ENCODE results near the gene NUP62.
A peak's percentile ranks its signal among the peaks of the same experiment; 100 is the strongest.
"Not testable (repeated sequence)": the region's sequence is repeated elsewhere in the genome, so short reads cannot be mapped to it uniquely, and the experiment has no call there.

The NUP62 gene, protein sequence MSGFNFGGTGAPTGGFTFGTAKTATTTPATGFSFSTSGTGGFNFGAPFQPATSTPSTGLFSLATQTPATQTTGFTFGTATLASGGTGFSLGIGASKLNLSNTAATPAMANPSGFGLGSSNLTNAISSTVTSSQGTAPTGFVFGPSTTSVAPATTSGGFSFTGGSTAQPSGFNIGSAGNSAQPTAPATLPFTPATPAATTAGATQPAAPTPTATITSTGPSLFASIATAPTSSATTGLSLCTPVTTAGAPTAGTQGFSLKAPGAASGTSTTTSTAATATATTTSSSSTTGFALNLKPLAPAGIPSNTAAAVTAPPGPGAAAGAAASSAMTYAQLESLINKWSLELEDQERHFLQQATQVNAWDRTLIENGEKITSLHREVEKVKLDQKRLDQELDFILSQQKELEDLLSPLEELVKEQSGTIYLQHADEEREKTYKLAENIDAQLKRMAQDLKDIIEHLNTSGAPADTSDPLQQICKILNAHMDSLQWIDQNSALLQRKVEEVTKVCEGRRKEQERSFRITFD

GRCh38 chr19:49929121-49929610 is at the start of gene NUP62, which contains the start of gene ATF5:
TSS of gene NUP62 (minus strand) at chr19:49929504. CDS start at chr19:49909807, 19,697 bp downstream.
TSS of gene ATF5 (plus strand) at chr19:49929205. CDS start at chr19:49930851, 1,646 bp downstream.
- DNase-seq = peak; percentile 89

- DNase-seq = no peak
Observed at GRCh38 chr19:49978324-49978723, 49.0 kb upstream of the NUP62 start.

DNA sequence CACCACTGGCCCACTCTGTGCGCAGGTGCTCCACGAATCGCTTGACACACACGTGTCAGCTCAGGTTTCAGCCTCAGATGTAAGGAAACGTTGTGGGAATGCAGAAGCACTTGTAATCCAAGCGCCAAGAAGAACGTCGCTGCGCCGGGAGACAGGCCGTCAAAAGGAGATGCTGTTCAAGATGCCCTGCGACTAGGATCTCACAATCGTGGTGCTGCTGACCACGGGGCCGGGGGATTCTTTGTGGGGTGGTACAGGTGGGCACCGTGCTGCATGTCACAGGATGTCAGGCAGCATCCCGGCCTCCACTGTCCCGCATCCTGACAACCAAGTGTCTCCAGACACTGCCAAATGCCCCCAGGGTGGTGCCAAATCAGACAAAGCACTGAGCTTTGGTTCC is 48.6 kb upstream of the NUP62 start:
- no peak for DNase-seq

DNA sequence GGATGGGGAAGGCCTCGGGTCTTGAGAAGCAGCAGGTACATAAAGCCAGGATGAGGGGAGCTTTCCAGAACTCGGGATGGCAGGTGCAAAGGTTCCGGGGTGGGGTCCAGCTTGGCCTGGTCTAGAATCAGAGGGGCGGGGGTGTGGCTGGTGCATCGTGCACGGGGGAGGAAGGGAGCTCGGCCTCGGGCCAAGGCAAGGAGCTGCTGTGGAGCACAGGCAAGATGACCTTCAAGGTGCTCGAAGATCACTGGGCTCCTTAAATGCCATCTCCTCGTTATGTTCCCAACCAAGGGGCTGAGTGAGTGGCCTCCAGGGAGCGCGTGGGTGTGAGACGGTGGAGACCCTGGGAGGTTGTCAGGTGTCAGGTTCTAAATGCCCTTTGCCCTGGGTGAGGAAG is 47.8 kb upstream of the NUP62 start:
- DNase-seq = no peak

DNA sequence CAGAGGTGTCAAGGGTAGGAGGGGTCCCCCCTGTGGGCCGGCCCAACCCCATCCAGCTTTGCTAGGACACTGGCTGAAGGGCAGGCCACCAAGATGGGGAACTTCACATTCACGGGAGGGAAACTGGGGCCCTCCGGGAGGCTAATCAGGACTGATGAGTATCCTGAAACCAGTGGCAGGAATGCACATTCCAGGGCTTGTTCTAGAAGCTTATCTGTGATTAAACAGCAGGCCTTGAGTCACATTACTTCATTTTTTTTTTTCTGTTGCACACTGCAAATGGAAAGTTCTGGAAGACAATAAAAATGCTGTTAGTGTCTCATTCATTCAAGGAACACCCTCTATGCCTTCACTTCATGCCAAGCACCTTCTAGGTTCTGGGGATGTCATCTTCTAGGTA is 47.2 kb upstream of the NUP62 start:
- DNase-seq = no peak

DNA sequence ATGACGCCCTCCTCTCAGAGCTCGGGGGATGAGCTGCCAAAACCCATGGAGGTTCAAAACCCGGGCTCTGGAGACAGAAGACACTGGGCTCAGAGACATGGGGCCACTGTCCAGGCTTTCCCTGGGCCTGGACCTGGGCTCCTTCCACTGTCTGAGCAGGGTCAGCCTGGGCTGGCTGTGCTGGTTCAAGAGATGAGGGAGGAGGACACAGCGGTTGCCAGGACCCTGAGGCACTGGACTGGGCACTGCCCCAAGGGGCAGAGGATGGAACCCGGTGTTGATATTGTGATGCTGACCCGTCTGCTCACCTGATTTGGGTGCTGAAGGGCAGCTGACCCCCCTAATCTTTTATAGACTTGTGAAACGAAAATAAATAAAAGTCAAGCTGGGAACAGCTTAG is 45.7 kb upstream of the NUP62 start:
- DNase-seq = no peak

GRCh38 chr19:49973987-49974386 is 44.7 kb upstream of the NUP62 start:
- no peak for DNase-seq

- DNase-seq = no peak
Observed at GRCh38 chr19:49972841-49973240, 43.5 kb upstream of the NUP62 start.

DNA sequence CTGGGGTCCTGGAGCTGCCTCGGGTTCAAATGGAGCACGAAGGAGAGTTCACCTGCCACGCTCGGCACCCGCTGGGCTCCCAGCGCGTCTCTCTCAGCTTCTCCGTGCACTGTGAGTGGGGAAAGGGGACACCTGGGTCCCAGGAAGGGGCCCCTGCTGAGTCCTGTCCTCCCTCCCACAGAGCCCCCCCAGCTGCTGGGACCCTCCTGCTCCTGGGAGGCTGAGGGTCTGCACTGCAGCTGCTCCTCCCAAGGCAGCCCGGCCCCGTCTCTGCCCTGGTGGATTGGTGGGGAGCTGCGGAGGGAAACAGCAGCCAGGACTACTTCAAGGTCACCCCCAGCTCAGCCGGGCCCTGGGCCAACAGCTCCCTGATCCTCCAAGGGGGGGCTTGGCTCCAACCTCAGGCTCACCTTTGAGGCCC is 42.7 kb upstream of the NUP62 start:
- DNase-seq = no peak

- not testable (repeated sequence) for DNase-seq
Observed at GRCh38 chr19:49969355-49969754, 40.1 kb upstream of the NUP62 start.

DNA sequence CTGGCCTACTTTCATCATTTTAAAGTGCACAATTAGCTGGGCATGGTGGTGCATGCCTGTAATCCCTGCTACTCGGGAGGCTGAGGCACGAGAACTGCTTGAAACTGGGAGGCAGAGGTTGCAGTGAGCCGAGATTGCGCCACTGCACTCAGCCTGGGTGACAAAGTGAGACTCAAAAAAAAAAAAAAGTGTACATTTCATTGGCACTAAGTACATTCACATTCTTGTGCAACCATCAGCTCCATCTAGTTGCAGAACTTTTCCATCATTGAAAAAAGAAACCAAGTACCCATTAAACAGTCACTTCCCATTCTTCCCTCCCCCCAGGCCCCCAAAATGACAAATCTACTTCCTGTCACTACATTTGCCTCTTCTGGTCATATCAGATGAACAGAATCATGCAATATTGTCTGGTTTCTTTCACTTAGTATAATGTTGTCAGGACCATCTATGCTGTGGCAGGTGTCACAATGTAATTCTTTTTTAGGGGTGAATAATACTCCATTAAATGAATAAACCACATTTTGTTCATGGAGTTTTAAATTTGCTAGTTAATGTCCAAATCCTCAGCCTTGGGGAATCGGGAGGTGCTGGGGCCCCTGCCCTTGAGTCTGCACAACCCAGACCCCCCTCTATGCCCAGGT is 39.1 kb upstream of the NUP62 start:
- DNase-seq = no peak

- DNase-seq = not testable (repeated sequence)
Observed at GRCh38 chr19:49960980-49961379, 31.7 kb upstream of the NUP62 start, which contains the start of gene SIGLEC11. TSS of gene SIGLEC11 (minus strand) at chr19:49961172. CDS start at chr19:49961081, 91 bp downstream.

DNA sequence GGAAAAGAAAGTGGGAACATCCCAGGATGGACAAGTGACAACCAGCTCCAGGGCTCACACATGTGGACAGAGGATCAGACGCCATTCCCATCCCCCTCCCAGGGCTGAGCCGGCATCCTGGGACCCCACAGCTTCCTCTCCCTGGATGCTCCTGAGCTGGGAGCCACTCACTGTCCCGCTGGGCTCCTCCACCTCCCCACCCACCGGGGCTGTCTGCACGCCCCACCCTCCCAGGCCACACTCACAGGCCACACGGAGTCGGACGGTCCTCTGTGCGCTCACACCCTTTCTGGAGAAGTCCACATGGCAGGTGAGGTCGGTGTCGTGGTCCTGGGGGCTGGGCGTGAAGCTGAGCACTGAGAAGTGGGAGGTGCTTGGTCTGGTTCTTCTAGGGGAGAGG is 30.6 kb upstream of the NUP62 start:
- DNase-seq = not testable (repeated sequence)

- DNase-seq = not testable (repeated sequence)
Observed at GRCh38 chr19:49958596-49958995, 29.3 kb upstream of the NUP62 start.

DNA sequence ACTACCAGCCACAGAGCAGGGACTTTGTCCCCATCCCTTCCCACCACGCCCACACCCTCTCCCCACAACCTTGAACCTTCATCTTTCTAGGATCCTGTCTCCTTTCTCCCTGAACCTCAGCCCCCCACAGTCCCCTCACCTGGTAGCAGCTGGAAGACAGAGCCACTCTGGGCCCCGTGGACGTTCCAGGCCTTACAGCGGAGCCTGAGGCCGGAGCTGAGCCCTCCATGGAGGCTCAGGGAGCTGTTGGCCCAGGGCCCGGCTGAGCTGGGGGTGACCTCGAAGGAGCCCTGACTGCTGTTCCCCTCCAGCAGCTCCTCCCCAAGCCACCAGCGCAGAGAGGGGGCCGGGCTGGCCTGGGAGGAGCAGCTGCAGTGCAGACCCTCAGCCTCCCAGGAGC is 28.8 kb upstream of the NUP62 start:
- DNase-seq = not testable (repeated sequence)

DNA sequence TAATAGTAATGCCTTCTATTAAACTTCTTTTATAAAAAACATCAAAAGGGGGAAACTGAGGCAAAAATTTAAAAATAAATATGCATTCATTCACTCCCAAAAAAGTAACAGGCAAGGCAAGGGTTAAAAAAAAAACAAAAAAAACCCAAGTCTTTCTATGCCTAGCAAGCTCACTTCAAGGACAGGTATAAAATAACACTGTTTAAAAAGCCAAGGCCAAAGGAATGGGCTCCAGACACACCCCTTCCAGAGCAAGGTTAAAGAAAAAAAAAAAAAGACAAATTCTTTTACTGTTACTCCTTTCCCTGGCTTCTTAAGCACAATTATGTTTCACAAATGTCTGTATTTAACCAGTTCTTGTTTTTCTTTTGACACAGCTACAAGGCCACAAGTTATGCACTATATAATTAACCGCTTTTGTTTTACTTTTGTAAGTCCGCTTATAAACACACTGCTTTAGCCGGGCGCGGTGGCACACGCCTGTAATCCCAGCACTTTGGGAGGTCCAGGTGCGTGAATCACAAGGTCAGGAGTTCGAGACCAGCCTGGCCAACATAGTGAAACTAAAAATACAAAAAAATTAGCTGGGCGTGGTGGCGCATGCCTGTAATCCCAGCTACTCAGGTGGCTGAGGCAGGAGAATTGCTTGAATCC is 28.1 kb upstream of the NUP62 start:
- no peak for DNase-seq

DNA sequence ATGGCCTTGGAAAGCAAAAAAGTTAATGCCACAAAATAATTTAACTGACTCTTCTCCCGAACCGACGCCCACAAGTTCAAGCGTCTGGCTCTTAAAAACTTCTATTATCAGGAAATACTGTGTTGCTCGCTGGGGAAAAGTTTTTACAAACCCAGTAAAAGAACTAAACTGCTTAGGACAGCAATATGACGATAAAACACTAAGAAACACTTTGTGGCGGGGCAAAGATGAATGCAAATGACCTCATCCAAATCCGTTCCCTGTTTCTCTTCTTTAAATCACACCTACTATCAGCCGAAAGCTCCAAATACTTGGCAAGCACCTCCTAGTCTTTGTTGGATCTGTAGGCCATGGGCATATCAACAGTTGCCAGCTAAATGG is 26.8 kb upstream of the NUP62 start:
- DNase-seq = no peak

- no peak for DNase-seq
Observed at GRCh38 chr19:49954933-49955332, 25.6 kb upstream of the NUP62 start.

- DNase-seq = no peak
Observed at GRCh38 chr19:49954092-49954829, 25.0 kb upstream of the NUP62 start.

DNA sequence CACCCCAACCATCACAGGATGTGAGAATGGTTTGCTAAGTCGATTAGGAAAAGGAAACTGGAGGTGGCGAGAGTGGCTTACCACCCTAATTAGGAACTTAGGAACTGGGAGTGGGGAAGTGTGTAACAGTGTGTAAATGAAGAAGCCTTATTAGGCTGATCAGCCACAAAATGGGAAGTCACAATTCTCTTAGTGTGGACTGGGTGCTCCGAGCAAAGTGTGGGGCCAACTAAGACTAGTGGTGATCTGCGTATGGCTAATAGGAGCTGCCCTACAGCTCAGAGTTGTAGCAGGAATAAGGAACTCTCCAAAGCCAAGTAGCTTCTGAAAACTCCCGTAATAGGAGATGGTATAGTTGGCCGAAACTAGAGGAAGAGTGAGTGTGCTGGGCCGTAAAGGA is 24.1 kb upstream of the NUP62 start:
- DNase-seq = no peak

- no peak for DNase-seq
Observed at GRCh38 chr19:49952906-49953305, 23.6 kb upstream of the NUP62 start.

DNA sequence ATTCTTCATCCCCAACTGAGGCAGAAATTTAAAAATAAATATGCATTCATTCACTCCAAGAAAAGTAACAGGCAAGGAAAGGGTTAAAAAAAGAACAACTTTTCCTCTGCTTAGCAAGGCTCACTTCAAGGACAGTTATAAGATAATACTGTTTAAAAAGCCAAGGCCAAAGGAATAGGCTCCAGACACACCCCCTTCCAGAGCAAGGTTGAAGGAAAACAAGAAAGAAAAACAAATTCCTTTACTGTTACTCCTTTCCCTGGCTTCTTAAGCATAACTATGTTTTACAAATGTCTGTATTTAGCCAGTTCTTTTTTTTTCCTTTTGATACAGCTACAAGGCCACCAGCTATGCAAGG is 23.2 kb upstream of the NUP62 start:
- DNase-seq = no peak

All from NCI-H1694 treated with DMSO at 0.1 percent for 48 hours (cell line).